Activated gamma-delta T cell treated with anti-CD3 and anti-CD28 coated beads, Interleukin-2, amount 50 U/mL, for 16 hours (primary cell): ENCODE data around the gene NUMBL.
A peak's percentile ranks its signal among the peaks of the same experiment; 100 is the strongest.
"Not testable (repeated sequence)": the region's sequence is repeated elsewhere in the genome, so short reads cannot be mapped to it uniquely, and the experiment has no call there.

ENCODE experiments used
- DNase-seq: peaks from one replicate; pipeline ENCODE4 v3.0.0-alpha.2; 2020; ENCODE audit warnings: low read depth

Gene NUMBL

GRCh38 chr19:40663695-40664692, 26.5 kb downstream of the NUMBL start:
- DNase-seq, result no peak

- peak; percentile 93 for DNase-seq
These were observed 27.3 kb downstream of the NUMBL start for GRCh38 chr19:40662925-40663694.

- no peak for DNase-seq
These were observed 28.8 kb downstream of the NUMBL start for GRCh38 chr19:40661616-40662015.

GRCh38 chr19:40659566-40659965, 30.9 kb downstream of the NUMBL start:
- no peak for DNase-seq

GRCh38 chr19:40659116-40659515, 31.3 kb downstream of the NUMBL start:
- DNase-seq, result no peak

GRCh38 chr19:40658031-40658430, 32.4 kb downstream of the NUMBL start:
- no peak for DNase-seq

GRCh38 chr19:40655684-40656083, 34.8 kb downstream of the NUMBL start:
- DNase-seq, result not testable (repeated sequence)

- DNase-seq, result not testable (repeated sequence)
These were observed 38.1 kb downstream of the NUMBL start for GRCh38 chr19:40652303-40652702.

GRCh38 chr19:40650749-40651305, 39.6 kb downstream of the NUMBL start:
- no peak for DNase-seq

- not testable (repeated sequence) for DNase-seq
These were observed 40.4 kb downstream of the NUMBL start for GRCh38 chr19:40649903-40650675.

- DNase-seq, result no peak
These were observed 43.7 kb downstream of the NUMBL start for GRCh38 chr19:40646743-40647254.

GRCh38 chr19:40642757-40643305, 47.6 kb downstream of the NUMBL start:
- DNase-seq, result no peak

GRCh38 chr19:40642051-40642706, 48.3 kb downstream of the NUMBL start:
- no peak for DNase-seq

GRCh38 chr19:40641281-40641680, 49.2 kb downstream of the NUMBL start:
- no peak for DNase-seq

GRCh38 chr19:40640744-40641143, 49.7 kb downstream of the NUMBL start:
- DNase-seq, result no peak

- no peak for DNase-seq
These were observed 50.8 kb downstream of the NUMBL start for GRCh38 chr19:40639638-40639982.

- DNase-seq, result no peak
These were observed 52.1 kb downstream of the NUMBL start for GRCh38 chr19:40638327-40638726.

GRCh38 chr19:40633207-40633606, 57.2 kb downstream of the NUMBL start:
- DNase-seq, result no peak

- no peak for DNase-seq
These were observed 58.0 kb downstream of the NUMBL start for GRCh38 chr19:40632311-40633036.

GRCh38 chr19:40630571-40631160, 59.8 kb downstream of the NUMBL start:
- no peak for DNase-seq
